DND-41 (cell line): ENCODE results near the gene OCA2.

Experiments used
- ATAC-seq: fragments of 200-7000 bp; cut with Tn5 transposase; 3 replicates; pipeline ENCODE4 v1.9.1; 2021; ENCODE audit warnings: low read depth; ENCODE audit not compliant: insufficient read depth
- DNase-seq: peaks from one replicate; pipeline ENCODE4 v3.0.0-alpha.2; 2020
- H2AFZ ChIP-seq: 2 replicates; pipeline ENCODE4 v1.6.0; 2012; ENCODE audit warnings: low read depth, low read length
- H3K27ac ChIP-seq: 2 replicates; pipeline ENCODE4 v1.5.1; 2012; ENCODE audit warnings: low read length, inconsistent platforms
- H3K27me3 ChIP-seq: fragments of 200-600 bp; sonication (generic); 2 replicates; pipeline ENCODE4 v1.6.0; 2012; ENCODE audit warnings: low read length, mild to moderate bottlenecking, inconsistent platforms; ENCODE audit not compliant: insufficient read depth, poor library complexity
- H3K36me3 ChIP-seq: 2 replicates; pipeline ENCODE4 v1.5.1; 2012; ENCODE audit warnings: low read length, inconsistent platforms; ENCODE audit not compliant: insufficient read depth
- H3K4me1 ChIP-seq: 2 replicates; pipeline ENCODE4 v1.5.1; 2012; ENCODE audit warnings: mild to moderate bottlenecking, low read length; ENCODE audit not compliant: insufficient read depth
- H3K4me2 ChIP-seq: 2 replicates; pipeline ENCODE4 v1.6.0; 2012; ENCODE audit warnings: mild to moderate bottlenecking, moderate library complexity, low read length, inconsistent platforms; ENCODE audit not compliant: insufficient read depth
- H3K4me3 ChIP-seq, 2 experiments: fragments of 200-600 bp in 1 of 2; shearing (Covaris generic) in 1 of 2; 2 replicates each; pipeline ENCODE4 v1.5.1; 2012 to 2016; ENCODE audit warnings: inconsistent platforms in 2 of 2, low read length in 2 of 2, mild to moderate bottlenecking in 2 of 2, low read depth in 1 of 2, moderate library complexity in 1 of 2
- H3K79me2 ChIP-seq: 2 replicates; pipeline ENCODE4 v1.6.0; 2012; ENCODE audit warnings: low read length, inconsistent platforms; ENCODE audit not compliant: insufficient read depth
- H3K9ac ChIP-seq: 2 replicates; pipeline ENCODE4 v1.6.0; 2012; ENCODE audit warnings: low read depth, mild to moderate bottlenecking, inconsistent platforms, low read length, moderate library complexity
- H3K9me3 ChIP-seq: 2 replicates; pipeline ENCODE4 v1.5.1; 2012; ENCODE audit warnings: low read length, moderate library complexity, mild to moderate bottlenecking, inconsistent platforms; ENCODE audit not compliant: insufficient read depth, severe bottlenecking
- H4K20me1 ChIP-seq: 2 replicates; pipeline ENCODE4 v1.6.0; 2012; ENCODE audit warnings: low read length; ENCODE audit not compliant: insufficient read depth
- CTCF ChIP-seq: IDR thresholded peaks from 2 replicates; pipeline ENCODE4 v1.5.1; 2012; ENCODE audit warnings: borderline replicate concordance, low read length, moderate library complexity, mild to moderate bottlenecking; ENCODE audit not compliant: poor library complexity, severe bottlenecking; ENCODE audit errors: extremely low read depth
- EZH2 ChIP-seq: IDR thresholded peaks from 3 replicates; pipeline ENCODE4 v1.6.1; 2012; ENCODE audit warnings: borderline replicate concordance, low read depth, mild to moderate bottlenecking, moderate library complexity, low read length, inconsistent platforms; ENCODE audit not compliant: severe bottlenecking

The OCA2 gene

GRCh38 chr15:27899583-27900285, 199.4 kb downstream of the OCA2 start:
- Histone ChIP-seq H2AFZ (no peak overlapping the region), H3K9ac (no peak overlapping the region), H3K36me3 (no peaks in the 10 kb centered on the region), H3K9me3 (no peaks in the 10 kb centered on the region), H3K4me1 (no peaks in the 10 kb centered on the region), H3K79me2 (no peaks in the 10 kb centered on the region), H3K27me3 (no peaks in the 10 kb centered on the region), H3K27ac (no peak overlapping the region), H3K4me2 (no peak overlapping the region), H3K4me3 (no peak overlapping the region), H4K20me1 (no peaks in the 10 kb centered on the region)
- TF ChIP-seq CTCF = no peak
- no peak for TF ChIP-seq EZH2
- no peak for ATAC-seq
- DNase-seq = no peak

- H3K36me3 ChIP-seq = no peaks in the 10 kb centered on the region
- no peak overlapping the region for H3K4me2 ChIP-seq
- H4K20me1 ChIP-seq = no peaks in the 10 kb centered on the region
- H3K9ac ChIP-seq = no peak overlapping the region
- H3K27ac ChIP-seq = no peak overlapping the region
- no peaks in the 10 kb centered on the region for H3K27me3 ChIP-seq
- no peaks in the 10 kb centered on the region for H3K79me2 ChIP-seq
- peaks cover 5% of the 10 kb centered on the region for H3K9me3 ChIP-seq
- DNase-seq (no peak), ATAC-seq (no peak)
- H3K4me3 ChIP-seq = no peak overlapping the region
- TF ChIP-seq CTCF = no peak
- TF ChIP-seq EZH2 = no peak
- H3K4me1 ChIP-seq = no peaks in the 10 kb centered on the region
- no peak overlapping the region for H2AFZ ChIP-seq
Measured at GRCh38 chr15:27897481-27897880, 201.6 kb downstream of the OCA2 start.

- no peaks in the 10 kb centered on the region for H3K36me3 ChIP-seq
- H3K27ac ChIP-seq = no peak overlapping the region
- H2AFZ ChIP-seq = no peak overlapping the region
- no peaks in the 10 kb centered on the region for H3K4me1 ChIP-seq
- H4K20me1 ChIP-seq = no peaks in the 10 kb centered on the region
- no peak for TF ChIP-seq EZH2
- no peak for TF ChIP-seq CTCF
- no peak for DNase-seq
- H3K79me2 ChIP-seq = no peaks in the 10 kb centered on the region
- no peak for ATAC-seq
- no peaks in the 10 kb centered on the region for H3K27me3 ChIP-seq
- H3K9ac ChIP-seq = no peak overlapping the region
- H3K4me3 ChIP-seq = no peak overlapping the region
- H3K9me3 ChIP-seq = peaks cover 5% of the 10 kb centered on the region
- no peak overlapping the region for H3K4me2 ChIP-seq
Measured at GRCh38 chr15:27894645-27895044, 204.5 kb downstream of the OCA2 start.
